ENCODE measurements around the gene CHST3.
"Not testable (repeated sequence)": the region's sequence is repeated elsewhere in the genome, so short reads cannot be mapped to it uniquely, and the experiment has no call there.

The CHST3 gene

GRCh38 chr10:71966046-71967004 is 2.1 kb downstream of the CHST3 start:
- no peak for TF ChIP-seq ZFX (IDR thresholded peaks at IDR 0.05)
- no peak for TF ChIP-seq CTCF (conservative IDR thresholded peaks at IDR 0.05)
- H3K27ac ChIP-seq = no peak overlapping the region

GRCh38 chr10:71967958-71968357 is 3.8 kb downstream of the CHST3 start:
- not testable (repeated sequence) for H3K27ac ChIP-seq

- H3K27ac ChIP-seq = no peak overlapping the region
- TF ChIP-seq CTCF (conservative IDR thresholded peaks at IDR 0.05) (no peak), ZFX (IDR thresholded peaks at IDR 0.05) (no peak)
Observed at GRCh38 chr10:71968553-71969474, 4.6 kb downstream of the CHST3 start.

GRCh38 chr10:71969929-71970328 is 5.7 kb downstream of the CHST3 start:
- H3K27ac ChIP-seq = no peak overlapping the region

GRCh38 chr10:71970331-71970730 is 6.1 kb downstream of the CHST3 start:
- TF ChIP-seq ZFX (IDR thresholded peaks at IDR 0.05) = no peak
- TF ChIP-seq CTCF (conservative IDR thresholded peaks at IDR 0.05) = no peak; the same call in 1 of the 2 replicates
- no peak overlapping the region for H3K27ac ChIP-seq

More at GRCh38 chr10:71969929-71970328, 5.7 kb downstream of the CHST3 start:
- TF ChIP-seq CTCF (conservative IDR thresholded peaks at IDR 0.05) (no peak), ZFX (IDR thresholded peaks at IDR 0.05) (no peak)

GRCh38 chr10:71970869-71971268 is 6.7 kb downstream of the CHST3 start:
- H3K27ac ChIP-seq = no peak overlapping the region
- TF ChIP-seq CTCF (conservative IDR thresholded peaks at IDR 0.05) (no peak), ZFX (IDR thresholded peaks at IDR 0.05) (no peak)

- TF ChIP-seq CTCF (conservative IDR thresholded peaks at IDR 0.05) (no peak), ZFX (IDR thresholded peaks at IDR 0.05) (no peak)
Observed at GRCh38 chr10:71971311-71971731, 7.1 kb downstream of the CHST3 start.

More at GRCh38 chr10:71971311-71971731, 7.1 kb downstream of the CHST3 start:
- H3K27ac ChIP-seq = no peak overlapping the region

Data from C4-2B (cell line).